GM18519 (cell line): ENCODE results near the gene DISP3.

Experiments
- ATAC-seq: cut with Tn5 transposase; IDR thresholded peaks from one replicate; pipeline ENCODE4 v1.9.1; 2021; ENCODE audit warnings: mild to moderate bottlenecking, moderate library complexity; ENCODE audit not compliant: unreplicated experiment, low FRiP score

The DISP3 gene, protein sequence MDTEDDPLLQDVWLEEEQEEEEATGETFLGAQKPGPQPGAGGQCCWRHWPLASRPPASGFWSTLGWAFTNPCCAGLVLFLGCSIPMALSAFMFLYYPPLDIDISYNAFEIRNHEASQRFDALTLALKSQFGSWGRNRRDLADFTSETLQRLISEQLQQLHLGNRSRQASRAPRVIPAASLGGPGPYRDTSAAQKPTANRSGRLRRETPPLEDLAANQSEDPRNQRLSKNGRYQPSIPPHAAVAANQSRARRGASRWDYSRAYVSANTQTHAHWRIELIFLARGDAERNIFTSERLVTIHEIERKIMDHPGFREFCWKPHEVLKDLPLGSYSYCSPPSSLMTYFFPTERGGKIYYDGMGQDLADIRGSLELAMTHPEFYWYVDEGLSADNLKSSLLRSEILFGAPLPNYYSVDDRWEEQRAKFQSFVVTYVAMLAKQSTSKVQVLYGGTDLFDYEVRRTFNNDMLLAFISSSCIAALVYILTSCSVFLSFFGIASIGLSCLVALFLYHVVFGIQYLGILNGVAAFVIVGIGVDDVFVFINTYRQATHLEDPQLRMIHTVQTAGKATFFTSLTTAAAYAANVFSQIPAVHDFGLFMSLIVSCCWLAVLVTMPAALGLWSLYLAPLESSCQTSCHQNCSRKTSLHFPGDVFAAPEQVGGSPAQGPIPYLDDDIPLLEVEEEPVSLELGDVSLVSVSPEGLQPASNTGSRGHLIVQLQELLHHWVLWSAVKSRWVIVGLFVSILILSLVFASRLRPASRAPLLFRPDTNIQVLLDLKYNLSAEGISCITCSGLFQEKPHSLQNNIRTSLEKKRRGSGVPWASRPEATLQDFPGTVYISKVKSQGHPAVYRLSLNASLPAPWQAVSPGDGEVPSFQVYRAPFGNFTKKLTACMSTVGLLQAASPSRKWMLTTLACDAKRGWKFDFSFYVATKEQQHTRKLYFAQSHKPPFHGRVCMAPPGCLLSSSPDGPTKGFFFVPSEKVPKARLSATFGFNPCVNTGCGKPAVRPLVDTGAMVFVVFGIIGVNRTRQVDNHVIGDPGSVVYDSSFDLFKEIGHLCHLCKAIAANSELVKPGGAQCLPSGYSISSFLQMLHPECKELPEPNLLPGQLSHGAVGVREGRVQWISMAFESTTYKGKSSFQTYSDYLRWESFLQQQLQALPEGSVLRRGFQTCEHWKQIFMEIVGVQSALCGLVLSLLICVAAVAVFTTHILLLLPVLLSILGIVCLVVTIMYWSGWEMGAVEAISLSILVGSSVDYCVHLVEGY (N-terminal part only)

DNA sequence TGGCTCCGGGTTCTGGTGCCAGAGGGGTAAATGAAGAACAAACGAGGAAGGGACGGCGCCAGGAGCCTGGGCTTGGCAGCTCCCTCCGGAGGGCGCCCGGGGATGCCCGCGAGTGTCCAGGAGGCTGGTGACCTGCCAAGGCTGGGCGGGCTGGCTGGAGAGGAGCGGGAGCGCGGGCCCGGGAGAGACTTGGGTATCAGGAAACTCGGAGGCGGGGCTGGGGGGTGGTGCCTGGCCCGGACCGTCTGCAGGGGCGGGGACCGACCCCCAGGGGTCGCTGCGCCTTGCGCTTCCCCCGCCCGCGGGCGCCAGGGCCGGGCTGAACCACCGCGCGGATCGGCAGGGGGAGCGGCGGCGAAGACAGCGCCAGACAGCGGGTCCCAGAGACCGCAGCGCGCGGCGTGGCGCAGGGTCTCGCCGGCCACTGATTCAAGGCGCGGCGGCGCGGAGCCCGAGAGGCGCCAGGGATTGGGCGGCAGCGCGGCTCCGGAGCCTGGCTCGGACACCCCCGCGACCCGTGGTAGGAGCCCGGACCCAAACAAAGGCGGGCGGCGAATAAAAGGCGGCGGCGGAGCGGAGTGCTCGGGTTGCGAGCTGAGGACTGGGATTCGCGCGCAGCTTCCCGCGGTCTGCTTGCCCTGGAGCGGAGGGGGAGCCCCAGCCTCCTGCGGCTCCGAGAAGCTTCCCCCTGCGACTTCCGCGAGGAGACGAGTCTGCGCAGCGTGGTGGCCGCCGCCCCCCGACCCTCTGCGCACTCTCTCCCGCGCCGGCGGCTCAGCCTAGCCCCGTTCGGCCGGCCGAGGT, at the start of gene DISP3:
DISP3 (plus strand) TSS at position 585 of the 804 bp plus-strand sequence. CDS start 21,838 bp downstream, outside the sequence.
- no peak for ATAC-seq

DNA sequence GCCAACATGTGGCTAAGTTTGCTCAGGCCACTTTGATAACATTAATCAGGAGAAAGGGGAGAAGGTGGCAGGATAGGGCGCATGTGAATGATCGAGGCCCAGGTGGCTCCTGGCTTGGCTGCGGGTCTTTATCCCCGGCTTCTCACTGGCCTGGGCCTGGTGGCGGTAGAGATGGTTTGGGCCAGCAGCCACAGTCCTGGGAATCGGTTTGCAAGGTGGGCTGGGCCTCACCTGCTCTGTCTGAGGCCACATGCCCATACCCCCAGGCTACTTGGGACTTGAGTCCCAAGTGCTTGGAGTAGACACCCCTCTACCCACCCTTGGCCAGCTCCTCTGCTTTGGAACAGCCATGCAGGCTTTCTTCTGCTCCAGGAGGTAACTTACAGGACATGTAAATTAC, 49.7 kb upstream of the DISP3 start:
- ATAC-seq, result no peak

DNA sequence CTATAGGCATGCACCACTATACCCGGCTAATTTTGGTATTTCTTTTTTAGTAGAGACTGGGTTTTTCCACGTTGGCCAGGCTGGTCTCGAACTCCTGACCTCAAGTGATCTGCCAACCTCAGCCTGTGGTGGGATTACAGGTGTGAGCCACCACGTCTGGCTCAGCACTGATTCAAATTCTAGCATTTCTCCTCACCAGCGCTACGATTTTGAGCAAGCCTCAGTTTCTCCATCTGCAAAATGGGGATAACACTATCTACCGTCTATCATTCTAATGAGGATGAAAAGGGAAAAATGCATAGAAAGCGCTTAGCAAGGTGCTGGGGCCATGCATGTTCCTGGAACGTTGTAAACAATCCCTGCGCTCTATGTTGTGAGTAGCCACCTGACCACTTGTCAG, 49.0 kb upstream of the DISP3 start:
- no peak for ATAC-seq

DNA sequence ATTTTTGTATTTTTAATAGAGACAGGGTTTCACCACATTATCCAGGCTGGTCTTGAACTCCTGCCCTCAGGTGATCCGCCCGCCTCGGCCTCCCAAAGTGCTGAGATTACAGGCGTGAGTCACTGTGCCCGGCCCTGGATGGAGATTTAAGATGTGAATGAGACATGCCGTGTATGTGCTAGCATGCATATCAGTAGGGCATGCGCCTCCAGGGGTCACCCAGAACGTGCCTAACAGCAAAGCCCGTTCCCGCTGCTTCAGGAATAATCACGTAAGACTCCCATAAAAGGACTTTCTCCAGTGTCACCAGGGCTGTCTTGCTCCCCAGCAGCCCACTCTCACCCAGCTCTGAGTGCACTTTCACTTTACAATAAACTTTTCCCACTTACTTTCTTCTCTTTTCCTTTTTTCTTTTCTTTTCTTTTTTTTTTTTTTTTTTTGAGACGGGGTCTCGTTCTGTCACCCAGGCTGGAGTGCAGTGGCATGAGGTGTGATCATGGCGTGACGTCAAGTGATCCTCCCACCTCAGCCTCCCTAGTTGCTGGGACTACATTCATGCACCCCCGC, 46.9 kb upstream of the DISP3 start:
- no peak for ATAC-seq

DNA sequence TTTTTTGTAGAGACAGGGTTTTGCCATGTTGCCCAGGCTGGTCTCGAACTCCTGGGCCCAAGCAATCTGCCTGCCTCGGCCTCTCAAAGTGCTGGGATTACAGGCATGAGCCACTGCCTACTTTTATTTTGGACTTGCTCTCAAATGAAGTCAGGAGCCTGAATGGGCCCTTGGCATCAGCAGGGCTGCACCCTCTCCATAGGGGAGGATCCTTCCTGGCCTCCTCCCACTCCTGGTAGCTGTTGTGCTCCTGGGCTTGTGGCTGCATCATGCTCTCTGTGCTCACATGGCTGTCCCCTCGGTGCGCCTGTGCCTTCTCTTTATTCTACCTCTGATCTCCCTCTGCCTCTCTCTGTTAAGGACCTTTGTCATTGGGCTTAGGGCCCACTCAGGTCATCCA, 46.4 kb upstream of the DISP3 start:
- ATAC-seq, result no peak

DNA sequence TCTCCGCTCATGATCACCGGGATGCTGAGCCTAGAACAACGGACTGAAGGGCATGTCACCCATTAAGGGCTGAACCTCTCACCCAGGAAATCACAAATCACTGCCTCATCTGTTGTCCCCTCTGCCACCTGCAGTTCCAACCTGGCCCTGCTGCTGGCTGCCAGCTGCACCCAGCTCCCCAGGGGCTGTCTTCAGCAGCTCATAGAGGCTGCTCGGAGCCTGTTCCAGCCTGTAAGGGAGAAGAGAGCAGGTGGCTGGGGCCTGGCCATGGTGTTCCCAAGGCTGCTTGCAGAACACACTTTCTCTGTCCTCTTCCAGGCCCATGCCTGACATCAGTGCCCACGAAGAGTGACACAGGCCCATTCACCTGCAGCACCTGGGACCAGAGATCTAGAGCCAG, 44.5 kb upstream of the DISP3 start:
- ATAC-seq, result no peak

DNA sequence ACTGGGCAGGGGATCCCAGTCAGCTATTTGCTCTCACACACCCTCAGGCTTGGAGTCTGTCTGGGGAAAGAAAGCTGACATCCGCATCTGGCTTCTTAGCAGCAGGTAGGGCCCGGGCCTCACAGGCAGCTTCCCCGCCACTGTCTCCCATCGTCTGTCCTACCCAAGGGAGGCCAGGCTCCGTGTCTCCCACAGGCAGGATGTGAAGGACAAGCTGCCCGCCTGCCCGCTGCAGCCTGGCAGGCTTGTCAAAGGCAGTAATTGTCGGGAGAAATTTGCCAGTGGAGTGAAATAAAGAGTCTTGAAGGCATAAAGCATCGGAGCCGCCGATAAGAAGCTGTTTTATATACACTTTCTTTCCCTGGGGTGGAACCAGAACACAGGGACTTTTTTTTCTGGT, 44.0 kb upstream of the DISP3 start:
- ATAC-seq, result no peak

DNA sequence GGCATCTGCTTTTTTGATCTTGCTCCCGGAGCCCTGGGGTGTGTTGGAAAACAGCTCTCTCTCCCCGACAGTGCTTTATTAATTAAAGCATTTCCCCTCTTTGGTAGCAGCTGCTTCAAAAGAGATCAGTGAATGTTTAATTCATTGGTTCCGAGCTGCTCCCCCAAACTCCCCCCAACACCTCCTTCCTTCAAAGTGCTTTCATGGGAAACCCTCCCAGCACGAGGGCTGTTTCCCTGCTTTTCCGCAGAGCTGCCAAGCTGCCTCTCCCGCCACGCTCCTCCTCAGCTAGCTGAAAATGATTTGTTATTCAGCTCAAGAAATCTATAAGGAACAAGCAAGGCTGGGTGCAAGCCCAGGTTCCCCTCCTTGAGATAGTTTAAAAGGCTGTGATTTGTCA, 40.0 kb upstream of the DISP3 start:
- no peak for ATAC-seq

DNA sequence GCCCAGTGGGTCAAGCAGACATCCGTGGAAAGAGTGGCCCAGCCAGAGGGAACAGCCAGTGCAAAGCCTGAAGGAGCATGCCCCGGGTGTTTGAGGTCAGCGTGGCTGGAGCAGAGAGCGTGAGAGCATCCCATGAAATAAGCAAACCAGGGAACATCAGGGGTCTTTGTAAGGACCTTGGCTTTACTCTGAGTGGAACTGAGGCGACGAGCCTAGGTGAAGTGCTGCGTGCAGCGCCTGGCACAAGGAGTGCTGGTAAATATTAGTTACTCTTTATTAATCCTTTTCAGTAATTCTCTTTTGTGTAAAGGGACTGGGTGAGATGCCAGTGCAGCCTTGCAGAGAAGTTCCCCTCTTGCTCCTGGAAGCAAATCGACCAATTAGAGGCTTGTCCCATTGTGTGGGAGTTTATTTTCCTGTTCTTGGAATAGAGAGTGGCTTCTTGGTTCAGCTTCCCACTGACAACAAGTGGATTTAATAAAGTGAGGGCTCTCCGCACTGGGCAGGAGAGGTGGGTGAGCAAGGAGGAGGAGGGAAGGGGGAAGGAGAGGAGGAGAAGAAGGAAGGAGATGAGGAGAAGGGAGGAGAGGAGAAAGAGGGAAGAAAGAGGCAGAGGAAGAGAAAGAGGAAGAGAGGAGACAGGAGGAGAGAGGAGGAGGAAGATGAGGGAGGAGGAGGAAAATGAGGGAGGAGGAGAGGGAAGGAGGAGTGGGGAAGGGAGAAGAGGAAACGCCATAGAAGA, 37.6 kb upstream of the DISP3 start:
- no peak for ATAC-seq

DNA sequence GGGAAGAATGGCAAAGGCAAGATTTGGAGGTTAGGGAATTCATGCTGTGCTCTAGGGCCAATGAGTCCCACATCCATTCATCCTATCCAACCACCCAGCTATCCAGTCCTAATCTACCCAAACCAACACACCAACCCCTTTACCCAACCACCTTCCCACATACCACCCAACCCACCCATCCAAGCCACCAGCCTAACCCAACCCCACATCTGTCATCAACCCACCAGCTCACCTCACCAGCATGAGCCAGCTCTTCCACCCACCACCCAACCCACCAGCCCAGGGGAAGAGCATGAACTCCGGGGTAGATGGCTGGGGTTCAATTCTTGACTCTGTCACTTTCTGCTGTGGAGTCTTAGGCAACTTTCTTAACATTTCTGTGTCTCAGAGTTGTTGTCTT, 35.9 kb upstream of the DISP3 start:
- no peak for ATAC-seq

DNA sequence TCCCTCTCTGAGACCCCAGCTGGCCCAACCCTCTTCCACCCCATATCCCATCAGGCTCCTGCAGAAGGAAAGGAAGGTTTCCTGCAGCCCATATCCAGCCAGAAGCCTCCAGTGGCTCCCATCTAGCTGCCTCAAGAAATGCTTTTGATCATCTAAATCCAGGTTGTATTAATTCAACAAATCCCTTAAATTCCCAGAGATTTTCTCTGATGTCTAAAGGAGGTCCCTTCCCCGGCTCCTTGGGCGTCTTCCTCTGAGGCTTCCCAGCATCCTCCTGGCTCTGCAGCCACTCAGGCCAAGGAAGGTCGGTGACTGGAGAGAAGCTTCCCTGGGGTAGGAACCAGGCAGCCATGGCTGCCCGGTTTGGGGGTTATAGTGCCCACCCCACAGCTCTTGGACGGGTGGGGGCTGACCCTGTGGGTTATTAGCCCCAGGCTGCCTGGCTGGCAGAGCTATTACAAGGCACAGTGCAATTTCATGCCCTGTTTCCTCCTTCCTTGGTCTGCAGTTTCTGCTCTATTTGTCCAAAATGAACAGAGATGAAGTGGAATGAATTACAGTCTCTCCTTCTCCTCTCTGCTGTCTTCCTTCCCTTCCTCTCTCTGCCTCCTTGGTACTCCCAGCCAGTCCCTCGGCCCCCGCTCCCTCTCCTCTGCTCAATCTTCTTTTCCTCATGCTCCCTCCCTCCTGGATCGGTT, 34.8 kb upstream of the DISP3 start:
- ATAC-seq, result no peak

DNA sequence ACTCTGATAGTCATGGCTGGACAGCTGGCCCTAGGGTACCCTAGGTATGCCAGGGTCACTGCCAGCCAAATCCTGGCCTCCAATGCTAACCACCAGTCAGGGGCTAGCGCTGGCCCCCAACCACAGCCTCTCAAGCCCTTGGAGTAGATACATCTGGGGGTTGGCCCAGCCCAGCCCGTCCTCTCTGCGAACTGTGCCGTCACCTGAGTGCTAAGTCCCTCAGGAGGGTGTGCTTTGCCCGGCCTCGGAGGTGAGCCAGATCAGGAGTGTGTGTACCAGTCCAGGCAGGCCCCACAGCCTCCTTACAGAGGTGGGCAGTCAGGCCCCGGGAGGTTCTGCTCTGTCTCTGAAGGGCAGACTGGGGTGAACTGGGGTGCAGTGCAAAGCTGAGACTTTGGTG, 34.0 kb upstream of the DISP3 start:
- no peak for ATAC-seq

DNA sequence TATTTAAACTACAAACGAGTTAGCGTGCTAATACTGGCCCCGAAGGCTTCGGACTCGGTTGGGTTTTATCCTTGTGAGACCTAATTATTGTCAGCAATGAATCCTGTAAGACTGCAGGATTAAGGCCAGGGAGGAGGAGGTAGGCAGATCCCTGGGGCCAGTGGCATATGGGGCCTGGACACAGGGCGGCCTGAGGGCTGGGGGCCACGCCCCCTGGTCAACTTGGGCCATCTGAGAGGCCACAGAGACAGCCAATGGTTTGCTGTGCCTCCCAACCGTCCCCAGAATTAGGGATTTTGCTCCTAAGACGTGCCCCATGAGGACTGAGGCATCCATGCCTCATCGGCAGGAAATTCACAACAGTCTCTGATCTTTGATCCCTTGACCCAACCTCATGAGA, 31.1 kb upstream of the DISP3 start:
- no peak for ATAC-seq

DNA sequence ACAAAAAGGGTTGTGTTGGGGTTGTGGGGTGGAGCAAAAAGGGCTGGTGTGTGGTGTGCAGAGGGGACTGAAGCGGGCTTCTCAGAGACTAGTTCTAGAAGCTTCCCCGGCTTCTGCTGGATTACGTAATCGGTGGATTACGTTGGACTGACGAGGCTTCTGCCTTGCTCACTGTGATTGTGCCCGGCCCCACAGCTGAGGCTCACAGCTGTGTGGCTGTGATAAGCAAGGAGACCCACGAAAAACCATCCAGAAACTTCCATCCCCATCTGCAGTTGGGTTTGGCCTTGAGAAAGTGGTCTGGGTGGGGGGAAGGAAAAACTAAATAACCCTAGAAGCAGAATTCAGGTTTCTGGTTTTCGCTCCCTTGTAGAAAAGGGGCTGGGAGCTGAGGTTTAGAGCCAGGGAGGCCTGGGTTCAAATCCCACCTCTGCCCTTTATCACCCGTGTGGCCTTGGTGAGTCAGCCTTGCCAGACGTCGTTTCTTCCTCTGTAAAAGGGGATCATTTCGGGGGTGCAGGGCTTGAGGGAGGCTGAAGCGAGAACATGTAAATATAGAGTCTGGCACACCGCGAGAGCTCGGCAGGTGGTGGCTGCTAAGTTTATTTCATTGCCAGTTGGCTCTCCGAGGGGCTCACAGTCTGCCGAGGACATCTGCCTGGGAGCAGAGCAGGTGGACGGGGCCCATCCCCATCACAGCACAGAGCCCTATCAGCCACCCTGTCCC, 30.4 kb upstream of the DISP3 start:
- ATAC-seq, result no peak

DNA sequence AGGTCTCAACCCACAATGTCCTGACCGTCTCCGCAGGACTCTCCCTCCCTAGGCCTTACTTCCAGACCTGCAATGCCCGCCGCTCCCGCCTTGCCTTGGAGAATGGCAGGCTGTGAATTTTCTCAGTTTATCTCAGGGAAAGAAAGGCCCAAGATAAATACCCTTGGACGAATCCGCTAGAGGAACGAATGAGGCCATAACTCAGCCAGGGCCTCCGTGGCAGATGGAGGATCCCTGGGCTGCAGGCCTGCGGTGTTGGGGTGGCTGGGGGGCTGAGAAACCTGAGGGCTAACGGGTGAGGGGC, 29.9 kb upstream of the DISP3 start:
- ATAC-seq, result no peak

DNA sequence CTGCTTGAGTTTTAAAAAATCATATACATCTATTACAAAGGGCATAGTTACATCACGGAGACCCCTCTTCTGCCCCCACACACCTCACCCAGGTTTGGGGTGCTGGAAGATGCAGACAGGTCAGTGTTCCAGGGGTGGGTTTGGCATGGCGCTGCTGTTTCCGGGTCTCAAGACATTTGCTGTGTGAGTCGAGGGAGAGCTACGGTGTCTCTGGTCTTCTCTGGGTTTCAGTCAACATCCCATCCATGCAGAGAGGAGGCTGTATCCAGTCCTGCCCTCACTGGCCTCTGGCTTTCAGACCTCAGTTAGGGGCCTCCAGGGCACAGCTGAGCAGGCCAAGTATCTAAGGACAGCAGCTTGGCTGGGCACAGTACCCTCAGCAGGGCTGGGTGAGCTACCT, 28.6 kb upstream of the DISP3 start:
- no peak for ATAC-seq

DNA sequence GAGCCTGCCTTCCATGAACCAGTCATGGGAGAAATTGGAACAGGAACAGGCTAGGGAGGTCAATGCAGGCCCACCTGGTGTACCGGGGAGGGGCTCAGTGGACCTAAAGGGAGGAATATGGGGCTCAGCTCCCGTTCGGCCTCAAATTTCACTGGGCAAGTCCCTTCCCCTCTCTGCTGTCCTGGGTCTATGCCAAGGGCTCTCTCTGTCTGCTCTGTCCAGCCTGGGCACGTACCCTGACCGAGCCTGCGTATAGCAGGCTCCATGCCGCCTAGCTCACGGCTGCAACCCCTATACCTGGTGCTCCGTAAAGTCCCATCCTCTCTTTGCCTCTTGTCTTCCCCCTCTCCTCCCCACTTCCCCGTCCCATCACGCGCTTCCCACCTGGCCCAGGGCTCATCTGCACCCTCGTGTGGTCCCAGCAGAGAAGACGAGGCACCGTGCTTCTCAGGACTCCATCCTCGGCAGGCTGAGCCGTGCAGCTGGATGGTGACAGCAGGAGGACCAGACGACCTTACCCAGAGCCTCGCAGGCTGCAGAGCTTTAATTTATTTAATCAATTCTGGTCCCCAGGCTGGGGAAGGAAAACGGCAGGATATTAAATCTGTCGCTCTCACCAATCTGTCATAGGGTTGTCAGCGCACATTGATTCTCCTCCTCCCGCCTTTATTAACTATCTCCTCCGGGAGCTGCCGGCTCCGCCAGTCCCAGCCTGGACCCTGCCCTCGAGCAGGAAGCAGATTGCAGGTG, 25.0 kb upstream of the DISP3 start:
- ATAC-seq, result no peak
